IMR-90 (cell line): ENCODE data around the gene TMBIM6. TPM values are rescaled to one million over a fixed set of nuclear protein-coding genes. Genes with fewer than 3 reads are reported as not detected.
A peak's percentile ranks its signal among the peaks of the same experiment; 100 is the strongest.

ENCODE experiments used
- ATAC-seq: fragments of 200-7000 bp; cut with Tn5 transposase; 2 replicates; pipeline ENCODE4 v1.9.1; 2020; ENCODE audit warnings: low read depth, mild to moderate bottlenecking, moderate library complexity
- BruUV-seq: library from RNA; stranded (reverse); fragments of 400-500 nt; replicated peaks from 2 replicates; lab custom pipeline; 2021; lab: Mats Ljungman, UMichigan
- CTCF ChIA-PET: fragments of 300-600 bp; formaldehyde crosslinking; extraction: SDS; loops from one replicate; lab custom pipeline; 2021; ENCODE audit warnings: antibody characterized with exemption; lab: Yijun Ruan, JAX
- POLR2A ChIA-PET: fragments of 300-600 bp; sonication (Branson Sonifier 250); formaldehyde crosslinking; loops from one replicate; lab custom pipeline; 2022; ENCODE audit warnings: antibody characterized with exemption; ENCODE audit not compliant: unreplicated experiment; lab: Charles Lee
- DNase-seq: peaks from one replicate; pipeline ENCODE4 v3.0.0; 2013
- H2AFZ ChIP-seq: replicated peaks from 2 replicates; pipeline ENCODE3; 2013; ENCODE audit warnings: low read length, mild to moderate bottlenecking; ENCODE audit not compliant: poor library complexity
- H2AK5ac ChIP-seq: 2 replicates; pipeline ENCODE4 v1.6.1; 2013; ENCODE audit warnings: low read depth, low read length, inconsistent platforms
- H2AK9ac ChIP-seq: replicated peaks from 2 replicates; pipeline ENCODE3; 2013; ENCODE audit warnings: mild to moderate bottlenecking, low read depth, low read length, moderate library complexity; ENCODE audit not compliant: poor library complexity
- H2BK120ac ChIP-seq: 2 replicates; pipeline ENCODE4 v1.6.1; 2013; ENCODE audit warnings: low read depth, low read length, inconsistent platforms
- H2BK15ac ChIP-seq: 3 replicates; pipeline ENCODE4 v1.6.1; 2013; ENCODE audit warnings: low read depth, low read length, inconsistent platforms
- H2BK20ac ChIP-seq: 2 replicates; pipeline ENCODE4 v1.6.1; 2013; ENCODE audit warnings: low read depth, mild to moderate bottlenecking, inconsistent platforms, low read length, moderate library complexity
- H2BK5ac ChIP-seq: 2 replicates; pipeline ENCODE4 v1.6.1; 2013; ENCODE audit warnings: mild to moderate bottlenecking, low read depth, low read length, inconsistent platforms; ENCODE audit not compliant: poor library complexity, severe bottlenecking
- H3K14ac ChIP-seq: replicated peaks from 2 replicates; pipeline ENCODE4 v1.6.1; 2013; ENCODE audit warnings: low read depth, low read length, inconsistent platforms
- H3K18ac ChIP-seq: 2 replicates; pipeline ENCODE4 v1.6.1; 2013; ENCODE audit warnings: low read depth, low read length, control low read depth
- H3K23ac ChIP-seq: 2 replicates; pipeline ENCODE4 v1.6.1; 2013; ENCODE audit warnings: low read depth, low read length, inconsistent platforms
- H3K27ac ChIP-seq: 2 replicates; pipeline ENCODE4 v1.5.1; 2013; ENCODE audit warnings: mild to moderate bottlenecking, control low read depth, low read length; ENCODE audit not compliant: insufficient read depth
- H3K27me3 ChIP-seq: 2 replicates; pipeline ENCODE4 v1.6.1; 2013; ENCODE audit warnings: low read length; ENCODE audit not compliant: control insufficient read depth, insufficient read depth
- H3K36me3 ChIP-seq: 2 replicates; pipeline ENCODE4 v1.6.1; 2013; ENCODE audit warnings: low read length, mixed read lengths; ENCODE audit not compliant: control insufficient read depth, insufficient read depth
- H3K4ac ChIP-seq: 2 replicates; pipeline ENCODE4 v1.6.1; 2013; ENCODE audit warnings: low read depth, low read length, inconsistent platforms
- H3K4me1 ChIP-seq: 2 replicates; pipeline ENCODE4 v1.6.1; 2013; ENCODE audit warnings: low read length, mixed read lengths; ENCODE audit not compliant: control insufficient read depth, insufficient read depth
- H3K4me2 ChIP-seq: 2 replicates; pipeline ENCODE4 v1.6.1; 2013; ENCODE audit warnings: low read depth, mild to moderate bottlenecking, control low read depth, low read length, moderate library complexity
- H3K4me3 ChIP-seq: 2 replicates; pipeline ENCODE4 v1.5.1; 2013; ENCODE audit warnings: low read depth, mild to moderate bottlenecking, control low read depth, low read length, moderate library complexity; ENCODE audit not compliant: insufficient read depth
- H3K56ac ChIP-seq: 2 replicates; pipeline ENCODE4 v1.6.1; 2013; ENCODE audit warnings: low read length, inconsistent platforms; ENCODE audit not compliant: insufficient read depth; ENCODE audit errors: extremely low read depth
- H3K79me1 ChIP-seq, 2 experiments: 2 replicates each; pipeline ENCODE4 v1.6.1; 2013; ENCODE audit warnings: low read length in 2 of 2, inconsistent platforms in 1 of 2, low read depth in 1 of 2
- H3K9ac ChIP-seq: 2 replicates; pipeline ENCODE4 v1.6.1; 2013; ENCODE audit warnings: low read depth, low read length, control low read depth
- H3K9me1 ChIP-seq: 2 replicates; pipeline ENCODE4 v1.6.1; 2013; ENCODE audit warnings: low read length, inconsistent platforms; ENCODE audit not compliant: insufficient read depth
- H3K9me3 ChIP-seq: 2 replicates; pipeline ENCODE4 v1.6.1; 2013; ENCODE audit warnings: low read length; ENCODE audit not compliant: control insufficient read depth, insufficient read depth
- H4K20me1 ChIP-seq: 2 replicates; pipeline ENCODE4 v1.6.1; 2013; ENCODE audit warnings: low read length, inconsistent platforms; ENCODE audit not compliant: insufficient read depth
- H4K5ac ChIP-seq: 2 replicates; pipeline ENCODE4 v1.6.1; 2013; ENCODE audit warnings: mild to moderate bottlenecking, low read depth, low read length, control low read depth
- H4K8ac ChIP-seq, 2 experiments: 2 replicates each; pipeline ENCODE4 v1.6.1; 2013; ENCODE audit warnings: low read depth in 2 of 2, low read length in 2 of 2, control low read depth in 1 of 2, inconsistent platforms in 1 of 2
- H4K91ac ChIP-seq: 2 replicates; pipeline ENCODE4 v1.6.1; 2013; ENCODE audit warnings: low read depth, low read length, inconsistent platforms; ENCODE audit not compliant: insufficient read depth
- CHD1 ChIP-seq: IDR thresholded peaks from 2 replicates; pipeline ENCODE4 v1.6.1; 2012; ENCODE audit warnings: low read depth, low read length, improper control_type of control experiment
- RAD21 ChIP-seq: IDR thresholded peaks from 2 replicates; pipeline ENCODE4 v1.6.1; 2012; ENCODE audit warnings: low read length, improper control_type of control experiment
- RCOR1 ChIP-seq: IDR thresholded peaks from 2 replicates; pipeline ENCODE4 v1.6.1; 2012; ENCODE audit warnings: mild to moderate bottlenecking, low read length, improper control_type of control experiment; ENCODE audit not compliant: insufficient replicate concordance
- SMC3 ChIP-seq: fragments of 150-350 bp; IDR thresholded peaks from 2 replicates; pipeline ENCODE4 v1.6.1; 2016; ENCODE audit warnings: low read depth, mild to moderate bottlenecking, antibody characterized with exemption, low read length, moderate library complexity
- WGBS, 2 experiments: methylation state at CpG; one replicate each; pipeline versions ENCODE4 v1.1.5 to v1.1.7; 2013; ENCODE audit warnings: missing lambda C conversion rate in 2 of 2; ENCODE audit not compliant: insufficient read length in 1 of 2; ENCODE audit errors: extremely low coverage in 2 of 2; 5-methylcytosine and 5-hydroxymethylcytosine counted together
- dilution Hi-C: fragments of 300-500 bp; cut with HindIII; formaldehyde crosslinking; loops from one replicate; pipeline ENCODE4 v1.14.3; 2018; ENCODE audit warnings: low sequenced_read_pairs; ENCODE audit not compliant: unreplicated experiment
- in situ Hi-C: fragments of 300-500 bp; cut with MboI; formaldehyde crosslinking; loops from 3 replicates; pipeline ENCODE4 v1.14.3; 2019; ENCODE audit warnings: low sequenced_read_pairs, inconsistent platforms, mixed read lengths
- intact Hi-C: fragments of 100-400 bp; cut with micrococcal nuclease; formaldehyde crosslinking; loops from 2 replicates; pipeline ENCODE4 v1.10.0; 2022
- polyA plus RNA-seq, 3 experiments: library from polyadenylated mRNA; depleted of rRNA; stranded (reverse); fragments of >200 nt; gene quantifications; 2 replicates each; pipeline ENCODE4 v1.2.3, GENCODE V29; 2012; ENCODE audit warnings: low replicate concordance in 1 of 3
- total RNA-seq: library from RNA; depleted of rRNA; stranded (reverse); fragments of >200 nt; gene quantifications from 2 replicates; pipeline ENCODE4 v1.2.3, GENCODE V29; 2012
- TF ChIP-seq, protein P1 (sequence below): conservative IDR thresholded peaks from 2 replicates; pipeline ENCODE4 v1.5.1; 2012; ENCODE audit warnings: mild to moderate bottlenecking, low read depth, low read length, improper control_type of control experiment

Gene TMBIM6
- total and polyA plus RNA-seq, 2 of the 4 experiments (the other 2 are of a cell fraction), result 255 to 285 TPM

- Histone ChIP-seq H3K27ac (no peak overlapping the region), H2AK9ac (peak overlapping the region; percentile 26), H4K5ac (no peak overlapping the region), H4K91ac (no peak overlapping the region), H3K79me1 (no peaks in the 10 kb centered on the region), H3K9me1 (no peaks in the 10 kb centered on the region), H2BK15ac (no peak overlapping the region), H2AFZ (peak overlapping the region; percentile 85), H2AK5ac (no peak overlapping the region), H3K23ac (no peak overlapping the region), H3K14ac (no peak overlapping the region), H3K9ac (no peak overlapping the region), H4K8ac (peak overlapping the region in 1 of 2 experiments; percentile 63; a peak in 1 of 4 replicates), H2BK5ac (no peak overlapping the region), H3K4me1 (no peaks in the 10 kb centered on the region), H2BK20ac (no peak overlapping the region), H3K56ac (no peak overlapping the region), H2BK120ac (no peak overlapping the region), H3K4ac (no peak overlapping the region), H3K9me3 (no peaks in the 10 kb centered on the region), H4K20me1 (no peaks in the 10 kb centered on the region), H3K18ac (no peak overlapping the region), H3K27me3 (peaks cover 4% of the 10 kb centered on the region; the same call in 1 of the 2 replicates), H3K4me3 (no peak overlapping the region), H3K36me3 (no peaks in the 10 kb centered on the region), H3K4me2 (no peak overlapping the region)
- intact Hi-C loops, result loop anchor here (2.0 kb wide), 2 partner anchors 167 to 279 kb away; partner anchors contain the start of gene ASIC1
- DNase-seq (peak; percentile 16), ATAC-seq (peak; percentile 61)
- TF ChIP-seq CHD1, result no peak
- peak; percentile 39; the same call in 1 of the 2 replicates for TF ChIP-seq SMC3
- no peak for TF ChIP-seq RCOR1
- TF ChIP-seq, protein P1, sequence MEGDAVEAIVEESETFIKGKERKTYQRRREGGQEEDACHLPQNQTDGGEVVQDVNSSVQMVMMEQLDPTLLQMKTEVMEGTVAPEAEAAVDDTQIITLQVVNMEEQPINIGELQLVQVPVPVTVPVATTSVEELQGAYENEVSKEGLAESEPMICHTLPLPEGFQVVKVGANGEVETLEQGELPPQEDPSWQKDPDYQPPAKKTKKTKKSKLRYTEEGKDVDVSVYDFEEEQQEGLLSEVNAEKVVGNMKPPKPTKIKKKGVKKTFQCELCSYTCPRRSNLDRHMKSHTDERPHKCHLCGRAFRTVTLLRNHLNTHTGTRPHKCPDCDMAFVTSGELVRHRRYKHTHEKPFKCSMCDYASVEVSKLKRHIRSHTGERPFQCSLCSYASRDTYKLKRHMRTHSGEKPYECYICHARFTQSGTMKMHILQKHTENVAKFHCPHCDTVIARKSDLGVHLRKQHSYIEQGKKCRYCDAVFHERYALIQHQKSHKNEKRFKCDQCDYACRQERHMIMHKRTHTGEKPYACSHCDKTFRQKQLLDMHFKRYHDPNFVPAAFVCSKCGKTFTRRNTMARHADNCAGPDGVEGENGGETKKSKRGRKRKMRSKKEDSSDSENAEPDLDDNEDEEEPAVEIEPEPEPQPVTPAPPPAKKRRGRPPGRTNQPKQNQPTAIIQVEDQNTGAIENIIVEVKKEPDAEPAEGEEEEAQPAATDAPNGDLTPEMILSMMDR, result peak; percentile 61
- TF ChIP-seq RAD21, result peak; percentile 53
- in situ Hi-C loops, result loop anchor here (5.0 to 10.0 kb wide), 3 partner anchors 59 to 289 kb away; partner anchors contain the start of gene AQP5
- BruUV-seq, result no TSS peak
- POLR2A ChIA-PET, result no interaction called here
- dilution Hi-C loops, result no loop called here
- CTCF ChIA-PET, result interaction anchor here (0.5 to 2.3 kb wide), 6 partner anchors 10 to 140 kb away, joined by 3 to 13 read pairs (median 3); no protein-coding TSS in a partner anchor
- 24% methylated on average over 7 of the region's 19 CpGs; no CpG with 5 or more reads in 1 of the 2 experiments for WGBS, 2 experiments
Measured at GRCh38 chr12:49777800-49778748, 36.7 kb downstream of the TMBIM6 start.
